Sigmoid colon (tissue), 7 donors: ENCODE measurements around the gene ALB. TPM values are rescaled to one million over a fixed set of nuclear protein-coding genes. Genes with fewer than 3 reads are reported as not detected.
"Not testable (repeated sequence)": the region's sequence is repeated elsewhere in the genome, so short reads cannot be mapped to it uniquely, and the experiment has no call there.

Experiments
- DNase-seq: peaks from one replicate; pipeline ENCODE4 v3.0.0-alpha.2; 2019
- H3K27ac ChIP-seq, 4 donors: fragments of 200-600 bp; sonication (generic); one replicate each; pipeline ENCODE4 v1.5.1; 2016 to 2019; ENCODE audit warnings: mild to moderate bottlenecking in 1 of 4
- H3K27me3 ChIP-seq, 3 donors: fragments of 200-600 bp; sonication (generic); one replicate each; pipeline ENCODE4 v1.5.1; 2019; ENCODE audit warnings: mild to moderate bottlenecking in 1 of 3
- H3K36me3 ChIP-seq, 4 donors: fragments of 200-600 bp; sonication (generic); one replicate each; pipeline ENCODE4 v1.5.1; 2016 to 2019
- H3K4me1 ChIP-seq, 4 donors: fragments of 200-600 bp; sonication (generic); one replicate each; pipeline ENCODE4 v1.5.1; 2017 to 2019
- H3K4me3 ChIP-seq, 4 donors: fragments of 200-600 bp; sonication (generic); one replicate each; pipeline ENCODE4 v1.5.1; 2017 to 2019; ENCODE audit warnings: mild to moderate bottlenecking in 2 of 4, moderate library complexity in 1 of 4
- H3K9me3 ChIP-seq, 4 donors: fragments of 200-600 bp in 3 of 4; sonication (generic) in 3 of 4; one replicate each; pipeline versions ENCODE4 v1.5.1 to v1.6.1; 2013 to 2019
- EP300 ChIP-seq, 4 donors: sonication (generic); formaldehyde crosslinking; IDR thresholded peaks; one replicate each; pipeline ENCODE4 v1.6.1; 2017; ENCODE audit warnings: antibody characterized with exemption in 4 of 4
- POLR2A ChIP-seq, 2 donors: fragments of 450-650 bp; IDR thresholded peaks; one replicate each; pipeline ENCODE4 v1.6.1; 2016; ENCODE audit warnings: antibody characterized with exemption in 2 of 2, mild to moderate bottlenecking in 2 of 2, moderate library complexity in 2 of 2
- POLR2AphosphoS5 ChIP-seq, 4 donors: sonication (generic); formaldehyde crosslinking; IDR thresholded peaks; one replicate each; pipeline ENCODE4 v1.6.1; 2017; ENCODE audit warnings: antibody characterized with exemption in 4 of 4
- WGBS, 2 donors: extraction: QIAGEN DNeasy Blood & Tissue Kit; methylation state at CpG; one replicate each; pipeline ENCODE4 v1.1.7; 2013; 5-methylcytosine and 5-hydroxymethylcytosine counted together
- intact Hi-C: fragments of 100-400 bp; cut with DNase I; formaldehyde crosslinking; loops from one replicate; pipeline ENCODE4 v1.15.1; 2023
- polyA plus RNA-seq, 3 donors: library from polyadenylated mRNA; stranded (reverse); fragments of 200-250 nt; gene quantifications; one replicate each; pipeline ENCODE4 v1.2.3, GENCODE V29; 2013
- total RNA-seq, 4 donors: library from RNA; depleted of rRNA; stranded (reverse); fragments of >200 nt; gene quantifications; one replicate each; pipeline ENCODE4 v1.1.0, GENCODE V29; 2016
- TF ChIP-seq, protein P1 (sequence below), 4 experiments: fragments of 450-650 bp in 3 of 4; fragments of 200-600 bp in 1 of 4; IDR thresholded peaks; one replicate each; pipeline ENCODE4 v1.5.1; 2016 to 2019; ENCODE audit warnings: antibody characterized with exemption in 4 of 4, mild to moderate bottlenecking in 3 of 4, moderate library complexity in 2 of 4
- donor health status: healthy with polysubstance abuse.
- donor health status: Bipolar disorder and iron deficiency.
- donor health status: healthy.

ALB gene
- not detected for total RNA-seq
- under 1 TPM in 1 of 3 donors, not detected in 2; 0.96 TPM for polyA plus RNA-seq

GRCh38 chr4:73404042-73404441 is at the start of gene ALB:
TSS of gene ALB (plus strand) at chr4:73404287. CDS start at chr4:73404328, 41 bp downstream.
- H3K36me3 ChIP-seq, result no peaks in the 10 kb centered on the region
- no peaks in the 10 kb centered on the region for H3K9me3 ChIP-seq
- no peak for TF ChIP-seq POLR2A (IDR thresholded peaks at IDR 0.05)
- no peak for TF ChIP-seq EP300 (IDR thresholded peaks at IDR 0.05)
- TF ChIP-seq, protein P1, sequence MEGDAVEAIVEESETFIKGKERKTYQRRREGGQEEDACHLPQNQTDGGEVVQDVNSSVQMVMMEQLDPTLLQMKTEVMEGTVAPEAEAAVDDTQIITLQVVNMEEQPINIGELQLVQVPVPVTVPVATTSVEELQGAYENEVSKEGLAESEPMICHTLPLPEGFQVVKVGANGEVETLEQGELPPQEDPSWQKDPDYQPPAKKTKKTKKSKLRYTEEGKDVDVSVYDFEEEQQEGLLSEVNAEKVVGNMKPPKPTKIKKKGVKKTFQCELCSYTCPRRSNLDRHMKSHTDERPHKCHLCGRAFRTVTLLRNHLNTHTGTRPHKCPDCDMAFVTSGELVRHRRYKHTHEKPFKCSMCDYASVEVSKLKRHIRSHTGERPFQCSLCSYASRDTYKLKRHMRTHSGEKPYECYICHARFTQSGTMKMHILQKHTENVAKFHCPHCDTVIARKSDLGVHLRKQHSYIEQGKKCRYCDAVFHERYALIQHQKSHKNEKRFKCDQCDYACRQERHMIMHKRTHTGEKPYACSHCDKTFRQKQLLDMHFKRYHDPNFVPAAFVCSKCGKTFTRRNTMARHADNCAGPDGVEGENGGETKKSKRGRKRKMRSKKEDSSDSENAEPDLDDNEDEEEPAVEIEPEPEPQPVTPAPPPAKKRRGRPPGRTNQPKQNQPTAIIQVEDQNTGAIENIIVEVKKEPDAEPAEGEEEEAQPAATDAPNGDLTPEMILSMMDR (IDR thresholded peaks at IDR 0.05), result no peak
- TF ChIP-seq POLR2AphosphoS5 (IDR thresholded peaks at IDR 0.05), result no peak
- H3K27ac ChIP-seq, result no peak within 1 kb of the TSS
- no peaks in the 10 kb centered on the region for H3K27me3 ChIP-seq
- no peak within 1 kb of the TSS for H3K4me3 ChIP-seq
- WGBS, 2 donors, result 83 to 86% methylated on average over 7 of the region's 7 CpGs
- intact Hi-C loops, result no loop called here
- no peak for DNase-seq
- no peaks in the 10 kb centered on the region for H3K4me1 ChIP-seq

- H3K4me1 ChIP-seq, H3K27me3 ChIP-seq, H3K4me3 ChIP-seq, DNase-seq, H3K36me3 ChIP-seq, H3K9me3 ChIP-seq, H3K27ac ChIP-seq, intact Hi-C loops: not testable (repeated sequence)
- WGBS, 2 donors, result 90 to 94% methylated on average over 1 of the region's 1 CpG
Observed at GRCh38 chr4:73357174-73357573, 46.9 kb upstream of the ALB start.

- H3K4me1 ChIP-seq, H3K27me3 ChIP-seq, H3K36me3 ChIP-seq, H3K9me3 ChIP-seq, H3K27ac ChIP-seq, DNase-seq, intact Hi-C loops, H3K4me3 ChIP-seq: not testable (repeated sequence)
- whole genome bisulfite sequencing, 2 donors, result 84 to 87% methylated on average over 8 of the region's 8 CpGs
Observed at GRCh38 chr4:73369506-73370199, 34.4 kb upstream of the ALB start.

DNA sequence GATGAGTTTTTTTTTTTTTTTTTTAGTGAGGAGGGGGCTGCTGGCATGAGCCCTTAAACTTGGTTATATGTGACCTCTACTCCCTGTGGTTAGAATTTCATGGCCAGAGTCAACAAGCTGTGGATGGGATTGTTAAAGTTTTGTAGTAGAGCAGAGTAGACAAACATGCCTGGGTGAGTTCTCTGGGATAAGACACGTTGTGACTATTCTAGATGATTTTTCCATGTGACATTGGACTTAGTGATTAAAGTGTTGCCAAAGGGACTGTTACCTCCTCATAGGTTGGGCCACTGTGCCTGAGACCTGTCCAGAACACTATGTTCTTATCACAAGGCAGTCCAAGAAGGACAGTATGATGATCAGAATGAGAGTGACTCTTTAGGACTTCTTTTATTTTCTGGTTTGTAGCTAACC is 28.8 kb upstream of the ALB start:
- H3K27me3 ChIP-seq, result no peaks in the 10 kb centered on the region
- TF ChIP-seq EP300 (IDR thresholded peaks at IDR 0.05) (no peak), POLR2AphosphoS5 (IDR thresholded peaks at IDR 0.05) (no peak), POLR2A (IDR thresholded peaks at IDR 0.05) (no peak)
- TF ChIP-seq, protein P1 (IDR thresholded peaks at IDR 0.05), result no peak
- WGBS, 2 donors, result 33 to 61% methylated on average over 1 of the region's 1 CpG
- no peak overlapping the region for H3K27ac ChIP-seq
- H3K4me1 ChIP-seq, result no peaks in the 10 kb centered on the region
- no peak overlapping the region for H3K4me3 ChIP-seq
- intact Hi-C loops, result no loop called here
- no peaks in the 10 kb centered on the region for H3K9me3 ChIP-seq
- no peaks in the 10 kb centered on the region for H3K36me3 ChIP-seq
- DNase-seq, result no peak

DNA sequence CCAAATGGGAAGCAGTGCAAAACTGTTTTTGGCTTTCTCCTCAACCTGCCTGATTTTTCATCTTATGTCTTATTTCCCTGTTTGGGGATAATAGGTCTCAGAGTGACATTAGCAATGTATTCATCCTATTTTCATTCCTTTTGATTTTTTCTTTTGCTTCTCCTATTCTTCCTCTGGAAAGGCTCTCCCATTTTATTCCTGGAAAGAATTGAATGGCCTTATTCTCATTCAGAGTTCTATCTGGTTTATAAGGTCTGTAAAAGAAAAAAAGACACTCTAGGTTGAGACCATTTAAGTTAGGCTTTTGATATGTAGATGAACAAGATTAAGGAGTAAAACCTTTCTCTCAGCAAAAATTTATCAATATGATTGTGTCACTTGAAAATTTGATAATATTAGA is 27.8 kb upstream of the ALB start:
- intact Hi-C loops, result no loop called here
- H3K9me3 ChIP-seq, result no peaks in the 10 kb centered on the region
- H3K36me3 ChIP-seq, result no peaks in the 10 kb centered on the region
- no peak overlapping the region for H3K4me3 ChIP-seq
- H3K4me1 ChIP-seq, result no peaks in the 10 kb centered on the region
- H3K27me3 ChIP-seq, result no peaks in the 10 kb centered on the region
- no peak overlapping the region for H3K27ac ChIP-seq
- TF ChIP-seq EP300 (IDR thresholded peaks at IDR 0.05) (no peak), POLR2AphosphoS5 (IDR thresholded peaks at IDR 0.05) (no peak), POLR2A (IDR thresholded peaks at IDR 0.05) (no peak)
- TF ChIP-seq, protein P1 (IDR thresholded peaks at IDR 0.05), result no peak
- DNase-seq, result no peak

DNA sequence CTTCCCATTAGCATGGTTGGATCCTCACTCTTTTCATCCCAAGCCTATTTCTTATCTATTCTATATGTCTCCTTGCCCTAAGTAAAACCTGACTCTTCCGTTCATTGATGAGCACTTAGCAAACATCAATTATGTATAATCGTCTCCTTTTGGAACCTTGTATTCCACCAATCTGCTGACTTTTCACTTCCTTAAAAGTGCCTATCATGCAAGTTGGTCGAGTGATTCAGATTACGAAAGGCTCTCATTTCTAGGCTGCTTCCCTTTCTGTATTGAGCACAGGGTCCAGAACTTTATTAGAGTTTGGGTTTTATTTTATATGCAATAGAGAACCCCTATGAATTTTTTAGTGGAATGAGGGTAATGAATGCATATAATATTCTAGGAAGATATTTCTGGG is 27.1 kb upstream of the ALB start:
- Histone ChIP-seq H3K27ac (no peak overlapping the region), H3K27me3 (no peaks in the 10 kb centered on the region), H3K9me3 (no peaks in the 10 kb centered on the region), H3K4me3 (no peak overlapping the region), H3K36me3 (no peaks in the 10 kb centered on the region), H3K4me1 (no peaks in the 10 kb centered on the region)
- 84 to 86% methylated on average over 4 of the region's 4 CpGs for WGBS, 2 donors
- DNase-seq, result no peak
- intact Hi-C loops, result no loop called here
- no peak for TF ChIP-seq POLR2A (IDR thresholded peaks at IDR 0.05)
- TF ChIP-seq POLR2AphosphoS5 (IDR thresholded peaks at IDR 0.05), result no peak
- TF ChIP-seq, protein P1 (IDR thresholded peaks at IDR 0.05), result no peak
- TF ChIP-seq EP300 (IDR thresholded peaks at IDR 0.05), result no peak
